HG03103 (cell line): ENCODE data around the gene LGR6.

Source experiments
- ATAC-seq: cut with Tn5 transposase; IDR thresholded peaks from one replicate; pipeline ENCODE4 v1.9.1; 2021; ENCODE audit warnings: low read depth; ENCODE audit not compliant: unreplicated experiment

Gene LGR6

GRCh38 chr1:202281316-202282024 is 87.9 kb downstream of the LGR6 start:
- no peak for ATAC-seq

- ATAC-seq, result no peak
These were observed 88.4 kb downstream of the LGR6 start for GRCh38 chr1:202282025-202282371.

GRCh38 chr1:202282596-202283283 is 89.1 kb downstream of the LGR6 start:
- ATAC-seq, result no peak

- no peak for ATAC-seq
These were observed 89.8 kb downstream of the LGR6 start for GRCh38 chr1:202283379-202283844.

GRCh38 chr1:202283991-202284390 is 90.4 kb downstream of the LGR6 start:
- ATAC-seq, result no peak

- no peak for ATAC-seq
These were observed 92.3 kb downstream of the LGR6 start for GRCh38 chr1:202285908-202286307.

GRCh38 chr1:202286622-202287097 is 93.1 kb downstream of the LGR6 start:
- no peak for ATAC-seq

- ATAC-seq, result no peak
These were observed 93.6 kb downstream of the LGR6 start for GRCh38 chr1:202287196-202287595.

- ATAC-seq, result no peak
These were observed 94.6 kb downstream of the LGR6 start for GRCh38 chr1:202288177-202288576.

- ATAC-seq, result no peak
These were observed 95.4 kb downstream of the LGR6 start for GRCh38 chr1:202289009-202289408.

GRCh38 chr1:202291001-202291400 is 97.4 kb downstream of the LGR6 start:
- no peak for ATAC-seq

GRCh38 chr1:202291961-202292712 is 98.5 kb downstream of the LGR6 start:
- no peak for ATAC-seq

- no peak for ATAC-seq
These were observed 99.2 kb downstream of the LGR6 start for GRCh38 chr1:202292773-202293172.

GRCh38 chr1:202293569-202293968 is 100.0 kb downstream of the LGR6 start:
- no peak for ATAC-seq

- ATAC-seq, result no peak
These were observed 108.6 kb downstream of the LGR6 start for GRCh38 chr1:202302166-202302565.

GRCh38 chr1:202304375-202304774 is 110.8 kb downstream of the LGR6 start:
- ATAC-seq, result no peak

- ATAC-seq, result no peak
These were observed 111.6 kb downstream of the LGR6 start for GRCh38 chr1:202305168-202305567.

- ATAC-seq, result no peak
These were observed 113.1 kb downstream of the LGR6 start for GRCh38 chr1:202306535-202307345.

GRCh38 chr1:202310071-202310725 is 116.6 kb downstream of the LGR6 start:
- ATAC-seq, result no peak

- no peak for ATAC-seq
These were observed 117.1 kb downstream of the LGR6 start for GRCh38 chr1:202310746-202311145.
